HFFc6 (cell line): Measurements from ENCODE around the gene TBX4. TPM values are rescaled to one million over a fixed set of nuclear protein-coding genes. Genes with fewer than 3 reads are reported as not detected.

ENCODE experiments used
- DNase-seq: peaks from one replicate; pipeline ENCODE4 v3.0.0-alpha.2; 2018
- H3K27ac Mint-ChIP-seq: 2 replicates; pipeline ENCODE4 v1.8.0; 2020; ENCODE audit warnings: mild to moderate bottlenecking, mixed read lengths
- H3K27me3 Mint-ChIP-seq: 2 replicates; pipeline ENCODE4 v1.8.0; 2021; ENCODE audit warnings: mild to moderate bottlenecking, moderate library complexity, mixed read lengths; ENCODE audit not compliant: insufficient read depth
- H3K36me3 Mint-ChIP-seq: 2 replicates; pipeline ENCODE4 v1.8.0; 2021; ENCODE audit warnings: low read depth, mixed read lengths
- H3K4me1 Mint-ChIP-seq: 2 replicates; pipeline ENCODE4 v1.8.0; 2020; ENCODE audit warnings: low read depth, mixed read lengths
- H3K4me3 Mint-ChIP-seq: 2 replicates; pipeline ENCODE4 v1.8.0; 2020; ENCODE audit warnings: mild to moderate bottlenecking, moderate library complexity, mixed read lengths
- H3K9me3 Mint-ChIP-seq: 2 replicates; pipeline ENCODE4 v1.8.0; 2020; ENCODE audit warnings: mild to moderate bottlenecking, mixed read lengths
- total RNA-seq, 6 experiments: library from RNA; stranded (reverse); fragmentation: NEBNext Ultra II Directional; extraction: Animal tissue kit (Norgen Biotek cat#: 25700); gene quantifications; 2 replicates in 1 of 6; 3 replicates in 5 of 6; pipeline ENCODE4 v1.2.3, GENCODE V29; 2021
- TF ChIP-seq, protein P1 (sequence below): fragments of 200-600 bp; sonication (generic); IDR thresholded peaks from 2 replicates; pipeline ENCODE4 v1.5.0; 2021; ENCODE audit warnings: antibody characterized with exemption, mild to moderate bottlenecking

Gene TBX4
- total RNA-seq, 6 experiments from 2014 or later = 0.11 to 0.26 (median 0.18) TPM; not detected in 3

DNA sequence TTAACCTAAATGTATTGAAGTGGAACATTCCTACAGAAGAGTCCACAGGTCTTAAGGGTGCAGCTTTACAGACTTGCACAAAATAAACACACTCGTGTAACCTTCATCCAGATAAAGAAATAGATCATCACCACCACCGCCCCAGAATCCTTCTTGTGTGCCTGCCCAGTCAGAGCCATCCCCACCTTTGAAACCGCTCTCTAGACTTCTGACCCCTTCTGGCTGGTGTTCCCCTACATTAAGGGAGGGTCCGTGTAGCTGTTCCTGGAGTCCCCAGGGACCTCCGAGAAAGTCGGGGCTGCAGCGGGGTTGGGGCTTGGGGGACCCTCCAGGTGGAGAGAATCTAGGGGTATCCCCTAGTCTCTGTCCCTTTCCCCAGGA is 9.4 kb downstream of the TBX4 start:
- no peak for DNase-seq
- H3K27ac Mint-ChIP-seq = no peak overlapping the region
- peaks cover 62% of the 10 kb centered on the region for H3K27me3 Mint-ChIP-seq
- H3K9me3 Mint-ChIP-seq = peaks cover 6% of the 10 kb centered on the region; the same call in 1 of the 2 replicates
- TF ChIP-seq, protein P1, sequence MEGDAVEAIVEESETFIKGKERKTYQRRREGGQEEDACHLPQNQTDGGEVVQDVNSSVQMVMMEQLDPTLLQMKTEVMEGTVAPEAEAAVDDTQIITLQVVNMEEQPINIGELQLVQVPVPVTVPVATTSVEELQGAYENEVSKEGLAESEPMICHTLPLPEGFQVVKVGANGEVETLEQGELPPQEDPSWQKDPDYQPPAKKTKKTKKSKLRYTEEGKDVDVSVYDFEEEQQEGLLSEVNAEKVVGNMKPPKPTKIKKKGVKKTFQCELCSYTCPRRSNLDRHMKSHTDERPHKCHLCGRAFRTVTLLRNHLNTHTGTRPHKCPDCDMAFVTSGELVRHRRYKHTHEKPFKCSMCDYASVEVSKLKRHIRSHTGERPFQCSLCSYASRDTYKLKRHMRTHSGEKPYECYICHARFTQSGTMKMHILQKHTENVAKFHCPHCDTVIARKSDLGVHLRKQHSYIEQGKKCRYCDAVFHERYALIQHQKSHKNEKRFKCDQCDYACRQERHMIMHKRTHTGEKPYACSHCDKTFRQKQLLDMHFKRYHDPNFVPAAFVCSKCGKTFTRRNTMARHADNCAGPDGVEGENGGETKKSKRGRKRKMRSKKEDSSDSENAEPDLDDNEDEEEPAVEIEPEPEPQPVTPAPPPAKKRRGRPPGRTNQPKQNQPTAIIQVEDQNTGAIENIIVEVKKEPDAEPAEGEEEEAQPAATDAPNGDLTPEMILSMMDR = no peak
- peaks cover 17% of the 10 kb centered on the region for H3K36me3 Mint-ChIP-seq
- H3K4me3 Mint-ChIP-seq = peak overlapping the region; percentile 73
- peaks cover 20% of the 10 kb centered on the region for H3K4me1 Mint-ChIP-seq

DNA sequence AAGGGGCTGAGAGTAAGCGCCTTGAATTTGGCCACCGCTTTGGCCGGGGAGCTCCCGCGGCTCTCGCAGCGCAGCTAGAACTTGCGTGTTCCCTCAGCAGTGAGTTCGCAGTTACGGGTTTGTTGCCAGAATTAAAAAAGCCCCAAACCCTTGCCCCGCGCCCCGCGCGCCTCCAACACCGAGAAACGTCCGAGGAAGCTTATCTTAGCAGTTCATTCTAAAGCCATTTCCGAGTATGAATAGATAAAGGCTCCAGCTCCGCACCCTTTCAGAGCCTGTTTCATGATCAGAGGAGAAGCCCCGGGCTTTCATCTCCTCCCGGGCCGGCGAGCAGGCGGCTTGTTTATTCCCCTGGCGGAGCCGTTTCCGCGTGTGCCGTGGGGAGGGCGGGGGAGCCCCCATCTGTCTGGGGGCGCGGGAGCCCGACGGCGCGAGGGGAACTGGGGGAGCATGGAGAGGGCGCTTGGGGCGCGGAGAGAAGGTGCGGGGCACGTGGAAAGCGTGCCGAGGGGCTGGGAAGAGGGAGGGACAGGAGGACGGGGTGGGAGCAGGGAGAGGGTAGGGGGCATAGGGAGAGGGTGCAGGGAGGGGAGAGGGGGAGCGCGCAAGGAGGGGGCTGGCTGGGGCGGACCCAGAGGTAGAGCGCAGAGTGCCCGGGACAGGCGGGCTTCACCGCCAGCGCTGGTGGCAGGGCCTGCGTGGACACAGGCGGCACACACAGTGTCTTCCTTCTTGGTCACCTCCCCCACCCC is 9.9 kb downstream of the TBX4 start:
- peaks cover 6% of the 10 kb centered on the region; the same call in 1 of the 2 replicates for H3K9me3 Mint-ChIP-seq
- peaks cover 59% of the 10 kb centered on the region for H3K27me3 Mint-ChIP-seq
- TF ChIP-seq, protein P1 = no peak
- H3K36me3 Mint-ChIP-seq = peaks cover 16% of the 10 kb centered on the region
- no peak for DNase-seq
- H3K4me3 Mint-ChIP-seq = peak overlapping the region; percentile 73
- H3K4me1 Mint-ChIP-seq = peaks cover 18% of the 10 kb centered on the region
- H3K27ac Mint-ChIP-seq = no peak overlapping the region

DNA sequence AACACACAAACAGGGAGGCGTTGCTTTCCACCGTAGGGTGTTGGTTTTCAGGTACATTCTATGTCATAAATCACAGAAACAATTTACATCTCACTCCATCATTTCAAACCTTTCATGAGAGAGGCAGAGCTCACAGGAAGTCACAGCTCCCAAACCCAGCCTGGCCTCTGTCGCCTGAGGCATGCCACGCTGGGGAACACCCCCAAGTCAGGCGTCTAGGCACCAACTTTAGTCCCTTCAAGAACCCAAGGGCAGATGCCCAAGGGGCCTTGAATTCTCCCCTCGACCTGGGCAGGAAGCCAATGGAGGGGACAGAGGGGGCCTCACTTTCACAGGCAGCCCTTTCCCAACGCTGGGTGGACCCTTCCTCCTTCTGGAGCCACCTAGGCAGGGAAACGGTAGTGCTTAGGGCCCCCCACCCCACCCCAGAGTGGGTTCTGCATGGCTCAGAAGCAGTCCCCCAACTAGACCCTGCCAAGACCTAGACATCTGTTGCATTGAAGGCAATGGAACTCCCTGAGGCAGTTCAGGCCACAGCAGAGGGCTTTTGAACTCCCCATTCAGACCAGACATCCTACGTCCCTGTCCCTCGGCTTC is 10.6 kb downstream of the TBX4 start:
- no peak for DNase-seq
- peak overlapping the region; percentile 41; the same call in 1 of the 2 replicates for H3K4me3 Mint-ChIP-seq
- peaks cover 54% of the 10 kb centered on the region for H3K27me3 Mint-ChIP-seq
- H3K36me3 Mint-ChIP-seq = peaks cover 11% of the 10 kb centered on the region; the same call in 1 of the 2 replicates
- peaks cover 6% of the 10 kb centered on the region; the same call in 1 of the 2 replicates for H3K9me3 Mint-ChIP-seq
- H3K27ac Mint-ChIP-seq = no peak overlapping the region
- H3K4me1 Mint-ChIP-seq = peaks cover 16% of the 10 kb centered on the region
- TF ChIP-seq, protein P1 = no peak

DNA sequence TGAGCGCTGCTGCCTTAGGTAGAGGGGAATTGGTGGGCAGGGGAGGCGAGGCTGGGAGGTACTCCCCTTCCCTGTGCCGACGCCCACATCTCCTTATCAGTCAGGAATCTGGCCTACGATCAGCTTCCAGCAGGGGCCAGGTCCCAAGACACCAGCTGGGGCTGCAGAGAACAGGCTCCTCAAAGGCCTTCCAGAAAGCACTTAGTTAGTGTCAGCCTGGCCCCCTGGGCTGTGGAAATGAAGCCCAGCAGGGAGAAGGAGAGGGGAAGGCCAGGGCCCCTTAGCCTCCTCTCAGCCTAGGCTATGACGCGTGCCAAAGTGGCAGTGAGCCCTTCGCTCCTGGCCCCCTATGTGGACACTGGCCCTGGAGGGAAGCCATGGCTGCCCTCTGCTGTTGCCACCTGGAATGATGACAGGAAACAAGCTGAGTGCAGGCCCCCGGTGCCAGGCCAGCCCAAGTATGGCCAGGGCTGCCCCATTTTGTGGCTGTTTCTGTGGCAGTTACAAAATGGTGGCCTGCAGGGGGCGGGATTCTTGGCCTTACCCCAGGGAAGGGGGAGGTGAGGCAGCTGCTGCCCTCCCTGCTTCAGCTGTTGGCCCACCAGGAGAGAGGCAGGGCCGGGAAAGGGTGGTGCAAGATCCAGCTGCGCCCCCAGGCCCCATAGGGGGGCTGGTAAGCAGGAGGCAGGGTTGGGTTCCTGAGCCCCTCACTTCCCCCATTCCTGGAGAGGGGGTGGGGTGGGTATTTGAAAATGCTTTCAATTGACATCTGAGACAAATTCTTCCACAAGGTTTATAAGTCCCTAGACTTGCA is 11.3 kb downstream of the TBX4 start:
- H3K27me3 Mint-ChIP-seq = peaks cover 47% of the 10 kb centered on the region
- no peak for DNase-seq
- H3K9me3 Mint-ChIP-seq = peaks cover 6% of the 10 kb centered on the region; the same call in 1 of the 2 replicates
- no peak overlapping the region for H3K27ac Mint-ChIP-seq
- H3K4me3 Mint-ChIP-seq = no peak overlapping the region
- peaks cover 18% of the 10 kb centered on the region for H3K4me1 Mint-ChIP-seq
- TF ChIP-seq, protein P1 = peak; percentile 75
- H3K36me3 Mint-ChIP-seq = peaks cover 11% of the 10 kb centered on the region; the same call in 1 of the 2 replicates

DNA sequence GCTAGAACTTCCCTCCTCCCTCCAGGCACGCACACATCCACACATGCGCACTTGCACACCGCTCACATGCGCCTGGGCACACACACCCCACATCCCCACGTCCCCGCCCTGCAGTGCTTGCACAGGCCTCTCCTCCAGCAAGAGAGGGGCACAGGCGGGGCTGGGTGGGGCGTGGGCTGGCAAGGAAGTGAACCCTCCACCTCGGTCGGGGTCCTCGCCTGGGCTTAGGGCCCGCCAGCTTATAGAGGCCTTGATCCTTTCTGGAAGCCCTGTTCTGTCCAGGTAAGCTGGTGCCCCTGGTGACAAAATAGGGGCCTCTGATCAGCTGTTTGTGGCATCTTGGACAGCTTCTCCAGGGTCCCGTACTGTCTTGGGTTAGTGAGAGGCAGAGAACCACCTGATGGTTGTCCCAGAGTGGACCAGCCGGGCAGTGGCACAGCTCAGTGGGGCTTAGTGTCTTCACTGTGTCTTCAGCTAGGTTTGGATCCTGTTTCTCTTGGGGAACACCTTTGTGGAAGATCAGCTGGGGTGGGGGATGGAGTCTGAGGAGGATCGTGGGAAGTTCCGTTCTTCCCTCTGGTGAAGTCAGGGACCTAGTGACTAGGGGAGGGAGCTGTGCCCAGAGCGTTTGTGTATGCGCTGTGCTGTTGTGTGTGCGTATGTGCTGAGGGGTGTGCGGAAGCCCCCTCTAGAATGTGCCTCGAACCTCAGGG is 12.1 kb downstream of the TBX4 start:
- Mint-ChIP-seq H3K4me1 (peaks cover 23% of the 10 kb centered on the region), H3K9me3 (peaks cover 6% of the 10 kb centered on the region; the same call in 1 of the 2 replicates), H3K27ac (no peak overlapping the region), H3K36me3 (peaks cover 5% of the 10 kb centered on the region; the same call in 1 of the 2 replicates), H3K4me3 (no peak overlapping the region), H3K27me3 (peaks cover 40% of the 10 kb centered on the region)
- TF ChIP-seq, protein P1 = no peak
- DNase-seq = no peak
